ENCODE data around the gene PRKAA1.

The PRKAA1 gene

DNA sequence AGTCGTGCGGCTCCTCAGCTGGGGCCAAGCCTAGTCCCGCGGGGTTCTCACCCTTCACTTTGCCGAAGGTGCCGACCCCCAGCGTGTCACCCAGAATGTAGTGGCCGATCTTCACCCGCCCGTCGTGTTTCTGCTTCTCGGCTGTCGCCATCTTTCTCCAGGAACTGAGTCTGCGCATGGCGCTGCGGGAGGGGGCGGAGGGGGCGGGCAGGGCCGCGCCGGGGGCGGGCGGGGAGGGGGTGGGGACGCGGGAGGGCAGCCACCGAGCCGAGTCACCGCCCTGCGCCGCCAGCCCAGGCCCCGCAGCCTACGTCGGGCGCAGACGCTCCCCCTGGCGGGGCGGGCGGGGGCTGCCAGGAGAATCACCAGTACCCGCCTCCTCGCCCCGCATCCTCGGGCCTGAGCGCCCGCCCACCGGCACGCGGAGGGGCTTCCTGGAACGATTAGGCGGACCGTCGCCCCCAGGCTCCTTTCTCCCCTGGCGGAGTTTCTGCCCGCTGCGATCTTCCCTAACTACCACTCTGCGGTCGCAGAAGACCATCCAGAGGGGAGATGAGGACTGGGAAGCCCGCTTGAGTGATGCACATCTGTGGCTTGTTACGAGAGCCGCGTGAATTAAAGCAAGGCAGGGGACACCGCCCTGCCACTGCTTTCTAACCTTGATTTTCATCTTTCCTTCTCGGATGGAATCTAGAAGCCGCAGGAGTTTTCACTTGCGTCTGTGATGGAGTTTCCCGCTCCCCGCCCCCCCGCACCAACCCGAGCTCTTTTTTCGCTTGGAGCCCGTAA, at the start of gene PRKAA1:
TSS of gene PRKAA1 (minus strand) at position 363 of the 789 bp plus-strand sequence. CDS start at position 178, 185 bp downstream.
- DNase-seq: peak; percentile 77

DNA sequence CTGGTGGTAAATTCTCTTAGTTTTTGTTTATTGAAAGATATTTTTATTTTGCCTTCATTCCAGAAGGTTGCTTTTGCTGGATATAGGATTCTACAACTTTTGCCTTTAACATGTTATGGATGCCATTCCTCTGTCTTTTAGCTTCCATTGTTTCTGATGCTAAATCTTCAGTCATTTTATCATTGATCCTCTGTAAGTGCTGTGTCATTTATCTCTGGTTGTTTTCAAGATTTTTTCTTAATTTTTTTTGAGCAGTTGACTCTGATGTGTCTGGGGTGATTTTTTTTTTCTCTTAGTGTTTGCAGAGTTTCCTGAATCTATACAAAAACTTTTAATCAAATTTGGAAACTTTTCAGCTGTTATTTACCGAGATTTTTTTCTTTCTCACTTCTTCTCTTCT, 49.4 kb upstream of the PRKAA1 start:
- DNase-seq: no peak

DNA sequence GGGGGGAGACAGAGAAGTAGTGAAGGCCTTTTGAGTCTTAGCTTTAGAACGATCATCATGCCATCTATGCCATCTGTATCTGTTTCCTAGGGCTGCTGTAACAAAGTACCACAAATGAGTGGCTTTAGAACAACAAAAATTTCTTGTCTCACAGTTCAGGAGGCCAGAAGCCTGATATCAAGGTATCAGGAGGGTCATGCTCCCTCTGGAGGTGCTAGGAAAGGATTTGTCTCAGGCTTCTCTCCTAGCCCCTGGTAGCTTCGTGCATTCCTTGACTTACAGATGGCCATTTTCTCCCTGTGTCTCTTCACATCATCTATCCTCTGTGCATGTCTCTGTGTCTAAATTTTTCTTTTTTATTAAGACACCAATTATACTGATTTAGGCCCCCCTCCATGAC, 48.2 kb upstream of the PRKAA1 start:
- no peak for DNase-seq

DNA sequence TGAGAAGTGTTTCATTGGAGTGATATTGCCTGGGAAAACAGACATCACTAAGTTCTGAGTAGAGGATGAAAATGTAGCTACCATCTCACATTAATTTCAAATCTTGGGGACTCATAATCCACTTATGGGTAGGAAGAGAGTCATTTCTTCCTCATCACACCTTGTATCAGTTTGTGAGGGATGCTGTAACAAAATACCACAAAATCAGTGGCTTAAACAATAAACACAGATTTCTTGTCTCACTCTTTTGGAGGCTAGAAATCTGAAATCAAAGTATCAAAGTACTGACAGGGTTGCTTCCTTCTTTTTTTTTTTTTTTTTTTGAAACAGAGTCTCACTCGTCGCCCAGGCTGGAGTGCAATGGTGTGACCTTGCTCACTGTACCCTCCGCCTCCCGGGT, 46.4 kb upstream of the PRKAA1 start:
- DNase-seq: no peak

DNA sequence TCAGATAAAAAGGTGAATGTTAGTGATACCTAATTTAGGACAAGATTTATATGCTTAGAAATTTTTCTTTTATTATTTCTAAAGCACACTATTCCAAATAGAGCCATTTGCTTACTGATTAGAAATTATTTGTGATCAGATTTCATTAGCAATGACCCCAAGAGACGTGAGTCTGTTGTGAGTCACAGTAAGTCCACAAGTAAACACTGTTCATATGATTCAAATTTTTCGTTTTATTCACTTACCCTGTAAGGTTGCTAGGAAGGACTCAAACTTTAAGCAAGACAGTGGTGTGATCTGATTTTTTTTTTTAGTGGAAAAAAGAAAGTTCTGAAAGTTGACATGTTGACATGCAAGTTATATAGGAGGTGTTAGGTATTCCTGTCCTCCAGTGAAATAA, 44.2 kb upstream of the PRKAA1 start:
- DNase-seq: no peak

DNA sequence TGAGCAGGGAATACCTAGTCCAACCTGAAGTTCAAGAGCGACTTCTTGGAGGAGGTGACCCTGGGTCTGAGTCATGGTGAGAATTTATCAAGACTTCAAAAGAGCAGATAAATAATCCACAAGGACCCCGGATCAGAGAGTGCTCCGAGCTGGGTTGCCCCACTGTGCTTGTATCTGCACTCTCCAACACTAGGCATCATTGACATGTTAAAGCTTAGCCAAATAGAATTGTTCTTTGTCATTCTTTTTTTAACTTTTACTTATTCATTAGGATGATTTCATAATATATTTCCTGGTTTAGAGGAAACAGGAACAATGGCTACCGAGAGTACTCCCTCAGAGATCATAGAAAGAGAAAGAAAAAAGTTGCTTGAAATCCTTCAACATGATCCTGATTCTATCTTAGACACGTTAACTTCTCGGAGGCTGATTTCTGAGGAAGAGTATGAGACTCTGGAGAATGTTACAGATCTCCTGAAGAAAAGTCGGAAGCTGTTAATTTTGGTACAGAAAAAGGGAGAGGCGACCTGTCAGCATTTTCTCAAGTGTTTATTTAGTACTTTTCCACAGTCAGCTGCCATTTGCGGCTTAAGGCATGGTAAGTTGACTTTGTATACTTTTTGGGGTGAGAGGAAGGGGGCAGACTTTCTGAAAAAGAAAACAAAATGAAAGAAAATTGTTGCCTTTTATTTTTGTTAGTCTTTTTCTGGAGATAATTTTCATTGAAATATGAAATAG, 43.1 kb upstream of the PRKAA1 start, which contains the start of gene CARD6:
TSS of gene CARD6 (plus strand) at position 300 of the 738 bp plus-strand sequence. CDS start at position 316, 16 bp downstream.
- DNase-seq: no peak

DNA sequence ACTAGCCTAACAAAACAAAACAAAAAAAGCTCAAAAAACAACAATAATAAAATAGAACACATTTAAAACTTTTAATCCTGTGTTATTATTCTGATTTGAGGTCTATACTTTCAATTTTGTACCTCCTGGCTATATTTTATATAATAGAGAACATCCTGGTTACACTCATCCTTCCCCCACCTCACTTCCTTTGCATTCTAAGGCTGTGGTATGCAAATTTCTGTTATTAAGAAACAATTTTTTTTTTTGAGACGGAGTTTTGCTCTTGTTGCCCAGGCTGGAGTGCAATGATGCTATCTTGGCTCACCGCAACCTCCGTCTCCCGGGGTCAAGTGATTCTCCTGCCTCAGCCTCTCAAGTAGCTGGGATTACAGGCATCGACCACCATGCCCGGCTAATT, 39.9 kb upstream of the PRKAA1 start:
- no peak for DNase-seq

DNA sequence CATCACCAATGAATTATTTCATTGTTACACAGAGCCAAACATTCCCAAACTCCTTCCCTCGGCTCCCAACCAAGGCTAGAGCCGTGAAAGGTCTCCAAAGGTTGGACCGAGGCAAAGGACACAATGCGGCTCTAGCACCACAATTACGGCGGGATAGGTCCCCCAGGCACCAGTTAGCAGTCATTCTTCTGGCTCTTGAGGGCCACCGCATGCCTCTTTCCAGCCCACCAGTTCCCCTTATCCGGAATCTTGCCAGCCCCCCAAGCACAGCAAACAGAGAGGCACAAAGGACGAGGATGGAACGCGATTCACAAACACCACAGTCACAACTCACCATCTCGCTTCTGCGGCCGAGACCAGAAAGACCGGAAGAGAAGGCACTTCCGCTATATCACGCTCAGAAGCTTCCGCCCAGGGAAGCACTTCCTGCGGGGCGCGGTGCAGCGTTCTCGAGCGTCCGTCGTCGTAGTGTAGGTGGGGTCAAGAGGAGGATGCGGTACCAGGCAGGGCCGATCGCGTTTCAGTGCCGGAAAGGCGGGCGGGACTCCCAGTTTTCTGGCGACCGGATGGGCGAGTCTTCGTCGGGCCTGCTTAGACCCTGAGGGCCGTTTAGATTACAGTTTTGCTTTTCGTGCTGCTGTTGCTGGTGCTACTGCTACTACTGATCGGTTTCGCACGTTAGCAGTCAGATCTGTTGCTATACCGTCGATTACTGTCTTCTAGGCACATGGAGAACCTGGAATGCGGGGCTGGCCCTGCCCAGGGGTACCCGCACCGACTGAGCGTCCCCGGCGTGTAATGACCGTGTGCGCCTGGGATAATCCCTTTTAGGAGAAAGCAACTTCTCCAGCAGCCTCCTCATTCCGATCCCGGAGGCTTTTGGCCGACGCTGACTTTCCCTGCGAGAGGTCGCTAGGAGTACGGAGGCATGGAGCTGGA, 36.9 kb upstream of the PRKAA1 start, which contains the start of gene RPL37:
TSS of gene RPL37 (minus strand) at position 374 of the 939 bp plus-strand sequence. CDS start at position 337, 37 bp downstream.
- peak; percentile 93 for DNase-seq

DNA sequence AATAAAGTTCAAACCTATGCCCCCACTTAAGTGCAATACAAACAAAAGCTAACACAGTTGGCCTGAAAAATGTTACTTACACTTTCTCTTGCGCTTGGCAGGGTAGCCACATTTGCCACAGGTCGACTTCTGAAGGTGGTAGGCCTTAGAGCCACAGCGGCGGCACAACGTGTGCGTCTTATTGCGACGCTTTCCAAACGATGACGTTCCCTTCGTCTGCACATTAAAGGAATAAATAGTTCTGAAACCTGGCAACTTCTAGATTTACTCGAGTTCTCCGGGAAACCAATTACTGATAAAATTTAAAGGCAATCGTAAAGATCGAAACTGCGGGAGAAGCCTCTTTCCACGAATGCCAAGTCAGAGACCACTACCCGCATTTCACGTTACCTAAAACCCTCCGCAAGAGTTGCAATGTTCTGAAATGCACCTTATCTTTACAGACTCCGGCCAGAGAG, 36.2 kb upstream of the PRKAA1 start:
- no peak for DNase-seq

DNA sequence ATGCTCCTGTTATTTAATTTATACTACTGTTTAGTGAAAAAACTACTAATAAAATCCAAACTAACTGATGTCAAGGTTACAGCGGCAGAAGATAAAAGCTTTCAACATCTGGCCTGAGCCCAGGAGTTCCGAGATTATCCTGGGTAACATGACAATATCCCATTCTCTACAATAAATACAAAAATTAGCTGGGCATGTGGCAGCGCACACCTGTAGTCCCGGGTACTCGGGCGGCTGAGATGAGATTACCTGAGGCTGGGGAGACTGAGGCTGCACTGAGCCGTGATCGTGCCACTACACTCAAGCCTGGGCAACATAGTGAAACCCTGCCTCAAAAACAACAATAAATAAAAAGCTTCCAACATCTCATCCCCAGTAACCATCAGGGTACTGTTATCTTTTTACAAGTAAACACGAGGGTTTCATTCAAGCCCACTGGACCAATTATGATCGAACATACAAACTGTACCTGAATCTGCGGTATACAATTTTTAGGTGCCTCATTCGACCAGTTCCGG, 35.6 kb upstream of the PRKAA1 start:
- no peak for DNase-seq

DNA sequence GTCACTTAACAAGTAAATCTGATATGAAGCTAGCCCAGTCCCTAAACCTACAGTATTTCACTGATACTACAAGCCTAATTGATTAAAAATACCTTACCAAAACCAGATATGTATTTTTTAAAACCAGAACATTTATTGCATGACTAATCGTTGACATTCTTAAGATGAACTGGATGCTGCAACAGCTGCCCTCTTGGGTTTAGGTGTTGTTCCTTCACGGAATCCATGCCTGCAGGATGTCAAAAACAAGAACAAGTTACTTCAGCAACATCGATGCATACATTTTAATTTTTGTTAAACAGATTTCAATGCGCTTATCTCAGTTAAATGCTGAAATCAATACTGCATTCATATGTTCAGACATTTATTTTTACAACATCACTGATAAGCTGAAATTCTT, 34.2 kb upstream of the PRKAA1 start:
- no peak for DNase-seq

DNA sequence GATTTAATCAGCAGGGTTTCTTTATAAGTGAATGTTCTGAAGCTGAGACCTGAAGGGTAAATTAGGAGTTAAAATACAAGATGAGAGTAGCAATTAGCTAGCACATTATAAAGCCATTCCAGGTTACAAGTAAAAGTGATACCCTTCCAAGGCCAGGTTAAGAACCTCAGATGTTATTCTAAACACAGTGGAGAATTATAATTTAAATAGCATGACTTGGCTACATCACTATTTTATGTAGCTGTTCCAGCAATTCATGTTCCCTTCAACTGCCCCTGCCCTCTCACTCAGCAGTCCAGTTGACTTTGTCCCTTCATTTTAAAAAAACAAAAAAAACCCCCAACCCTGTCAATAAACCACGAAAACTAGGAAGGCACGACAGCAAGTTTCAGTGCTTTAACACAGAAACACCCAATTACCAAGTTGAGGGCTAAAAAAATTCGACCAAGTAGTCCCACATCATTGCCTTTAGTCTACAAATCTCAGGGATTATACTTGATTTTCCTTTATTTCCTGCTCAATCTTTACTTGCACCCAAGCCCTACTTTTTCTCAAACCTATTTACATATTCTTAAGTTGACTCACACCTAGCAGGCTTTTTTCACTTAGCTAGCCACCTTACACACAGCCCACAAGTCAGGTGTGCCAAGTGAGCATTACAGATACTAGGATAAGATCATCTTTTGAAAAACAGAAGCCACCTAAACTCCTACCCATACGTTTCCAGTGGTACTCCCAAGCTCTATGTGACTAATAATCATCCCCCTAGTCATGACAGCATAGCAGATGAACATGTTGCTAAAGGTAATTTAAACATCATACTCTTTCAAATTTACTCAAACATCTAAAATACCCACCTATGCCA, 33.4 kb upstream of the PRKAA1 start:
- DNase-seq: no peak

DNA sequence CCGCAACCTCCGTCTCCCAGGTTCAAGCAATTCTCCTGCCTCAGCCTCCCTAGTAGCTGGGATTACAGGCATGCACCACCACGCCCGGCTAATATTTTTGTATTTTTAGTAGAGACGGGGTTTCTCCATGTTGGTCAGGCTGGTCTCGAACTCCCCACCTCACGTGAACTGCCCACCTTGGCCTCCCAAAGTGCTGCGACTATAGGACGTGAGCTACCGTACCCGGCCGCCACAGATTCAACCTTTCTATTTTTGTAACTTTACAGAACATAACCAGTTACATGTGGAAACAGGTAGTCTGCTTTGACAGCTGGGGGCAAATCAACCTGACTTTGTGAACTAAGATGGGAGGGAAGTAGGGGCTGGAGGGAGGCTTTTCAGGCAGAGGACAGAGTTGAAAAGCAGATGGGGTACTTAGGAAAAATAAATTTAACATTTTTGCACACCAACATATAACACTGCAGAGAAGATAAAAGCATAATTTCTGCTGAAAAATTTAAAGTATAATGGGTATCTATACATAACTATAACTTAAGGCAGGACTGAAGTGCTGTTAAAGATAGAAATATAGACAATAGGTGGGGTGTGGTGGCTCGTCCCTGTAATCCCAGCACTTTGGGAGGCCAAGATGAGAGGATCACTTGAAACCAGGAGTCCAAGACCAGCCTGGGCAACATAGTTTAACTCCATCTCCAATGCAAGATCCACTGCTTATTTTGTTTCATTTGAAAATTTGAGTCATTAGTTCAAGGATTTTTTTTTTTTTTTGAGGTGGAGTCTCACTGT, 31.8 kb upstream of the PRKAA1 start:
- no peak for DNase-seq

DNA sequence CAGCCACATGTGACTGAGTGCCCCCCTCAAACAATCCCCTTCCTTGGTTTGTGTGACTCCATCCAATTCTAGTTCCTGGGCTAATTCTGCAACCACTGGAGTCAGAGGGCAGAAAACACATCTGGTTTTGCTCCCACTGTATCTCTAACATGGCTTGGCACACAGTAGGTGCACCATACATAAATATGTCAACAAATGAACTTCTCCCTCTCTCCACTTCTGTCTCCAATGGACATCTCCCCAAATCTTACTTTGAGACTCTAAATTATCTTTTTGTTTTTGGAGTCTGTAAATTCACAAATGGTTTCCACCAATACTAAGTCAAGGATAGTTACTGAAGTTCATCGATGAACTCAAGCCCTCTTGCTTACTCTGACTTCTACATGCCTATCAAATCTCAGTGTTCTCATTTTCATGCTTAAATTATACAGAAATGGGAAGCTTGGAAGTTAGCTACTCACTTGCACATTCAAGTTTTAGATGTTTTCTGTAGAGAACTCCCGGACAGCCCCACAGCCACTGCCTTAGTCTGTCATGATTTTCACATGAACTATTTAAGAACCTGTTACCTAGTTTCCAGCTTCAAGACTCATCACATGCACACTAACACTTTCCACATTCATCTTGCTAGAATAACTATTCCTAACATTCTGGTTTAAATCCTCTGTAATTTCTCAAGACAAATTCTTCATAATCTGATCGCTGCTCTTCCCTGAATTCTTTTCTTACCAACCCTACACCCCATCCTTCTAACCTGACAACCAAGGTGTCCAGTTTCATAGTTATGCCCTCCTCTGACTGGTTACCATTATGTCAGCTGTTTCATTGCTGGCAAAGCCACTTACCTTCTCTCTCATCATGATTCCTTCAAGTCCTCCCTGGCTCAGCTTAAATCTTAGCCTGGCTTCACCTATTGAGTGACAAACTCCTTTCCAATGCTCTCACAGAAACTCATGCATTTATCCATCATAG, 30.8 kb upstream of the PRKAA1 start:
- DNase-seq: no peak

DNA sequence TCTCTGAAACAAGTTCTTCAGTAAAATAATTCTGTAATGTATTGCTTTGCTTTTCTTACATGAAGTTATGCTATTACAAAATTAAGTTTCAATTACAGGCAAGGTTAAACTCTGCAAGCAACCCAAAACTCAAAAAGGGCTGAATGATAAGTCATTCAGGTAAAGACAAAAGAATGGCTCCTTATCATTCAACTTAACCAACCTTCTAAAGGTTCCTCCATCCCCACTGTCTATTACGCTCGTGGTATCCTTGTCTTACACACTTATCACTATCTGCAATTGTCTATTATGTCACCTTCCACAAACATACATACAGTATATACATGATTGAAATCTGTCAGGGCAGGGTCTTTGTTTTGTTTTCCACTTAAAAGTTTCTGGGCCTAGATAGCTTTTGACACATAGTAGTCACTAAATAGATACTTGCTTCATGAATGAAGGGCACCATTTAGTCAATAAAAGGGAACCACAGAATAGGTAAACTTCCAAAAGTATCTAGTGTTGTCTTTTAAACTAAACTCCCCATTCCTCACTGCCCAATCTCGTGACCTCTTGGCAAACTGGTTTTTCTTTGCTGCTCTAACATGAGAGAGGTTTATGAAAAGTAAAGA, 30.0 kb upstream of the PRKAA1 start:
- no peak for DNase-seq

DNA sequence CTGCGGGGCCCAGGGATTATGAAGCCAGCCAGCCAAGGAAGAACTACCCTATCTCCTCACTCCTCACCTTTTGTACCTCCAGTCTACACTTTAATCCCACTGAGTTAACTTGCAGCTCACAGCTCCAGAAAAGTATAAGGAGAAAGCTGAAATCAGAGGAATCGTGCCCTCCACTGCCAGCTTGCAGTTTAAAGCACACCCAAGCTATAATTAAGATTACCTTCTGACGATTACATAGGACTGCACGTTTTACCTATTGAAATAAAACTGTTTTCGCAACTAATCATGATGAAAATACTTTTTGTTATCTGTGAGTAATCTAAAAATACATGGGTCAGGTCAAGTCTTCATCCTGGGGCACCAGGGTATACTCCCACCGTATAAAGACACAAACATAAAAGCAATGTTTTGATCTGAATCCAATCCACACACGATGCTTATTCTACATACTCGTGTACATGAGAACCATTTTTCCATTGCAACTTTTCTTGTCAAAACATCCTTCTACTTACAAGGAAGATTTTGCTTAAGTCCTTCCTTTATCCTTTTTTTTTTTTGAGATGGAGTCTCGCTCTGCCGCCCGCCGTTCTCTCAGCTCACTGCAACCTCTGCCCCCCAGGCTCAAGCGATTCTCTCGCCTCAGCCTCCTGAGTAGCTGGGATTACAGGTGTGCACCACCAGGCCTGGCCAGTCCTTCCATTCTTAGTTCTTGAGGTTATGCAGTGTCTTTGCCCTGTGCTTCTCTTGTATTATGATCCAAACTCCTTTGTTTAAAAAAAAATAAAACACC, 29.2 kb upstream of the PRKAA1 start:
- DNase-seq: no peak

DNA sequence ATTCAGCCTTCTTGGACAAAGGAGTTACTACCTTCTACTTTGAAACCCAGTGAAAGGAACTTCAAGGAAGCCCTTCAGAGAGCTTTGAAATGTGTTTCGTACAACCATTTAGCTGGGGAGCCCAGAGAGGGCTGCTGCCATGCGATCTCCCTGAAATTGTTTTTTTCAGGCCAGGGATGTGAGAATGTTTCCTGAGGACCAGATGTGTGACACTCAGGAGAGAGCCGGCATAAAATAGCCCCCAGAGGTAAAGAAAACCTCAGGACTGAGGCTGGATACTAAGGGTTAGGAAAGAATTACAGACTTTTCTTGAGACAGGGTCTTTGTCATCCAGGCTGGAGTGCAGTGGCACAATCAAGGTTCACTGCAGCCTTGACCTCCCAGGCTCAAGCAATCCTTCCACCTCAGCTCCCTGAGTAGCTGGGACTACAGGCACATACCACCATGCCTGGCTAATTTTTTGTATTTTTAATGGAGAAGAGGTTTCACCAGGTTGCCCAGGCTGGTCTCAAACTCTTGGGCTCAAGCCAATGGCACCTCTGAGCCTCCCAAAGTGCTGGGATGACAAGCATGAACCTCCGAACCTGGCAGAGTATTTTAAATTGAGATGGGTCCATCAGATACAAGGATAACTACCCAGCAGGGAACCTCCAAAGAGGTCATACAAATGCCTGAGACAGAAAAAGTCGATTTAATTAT, 28.5 kb upstream of the PRKAA1 start:
- DNase-seq: no peak

All from COR-L47 (cell line).